ENCODE data around the gene ARHGAP45.

GRCh38 chr19:1060689-1061088, 6.3 kb upstream of the ARHGAP45 start:
- TF ChIP-seq CTCF (IDR thresholded peaks at IDR 0.05; ENCODE audit: control extremely low read depth in 1 of 3, insufficient read depth in 1 of 3, low read depth in 1 of 3, low read length in 3 of 3) (no peak), KDM1A (IDR thresholded peaks at IDR 0.05; ENCODE audit: borderline replicate concordance, low read length) (no peak), YY1 (IDR thresholded peaks at IDR 0.05; ENCODE audit: low read depth, low read length) (no peak), CREB1 (IDR thresholded peaks at IDR 0.05) (no peak), HDAC6 (IDR thresholded peaks at IDR 0.05; ENCODE audit: low read depth, low read length) (no peak), USF2 (IDR thresholded peaks at IDR 0.05; ENCODE audit: low read length) (no peak), GABPA (IDR thresholded peaks at IDR 0.05; ENCODE audit: borderline replicate concordance, insufficient read depth, low read length) (no peak), SUZ12 (IDR thresholded peaks at IDR 0.05; ENCODE audit: low read length) (no peak), SIX5 (IDR thresholded peaks at IDR 0.05; ENCODE audit: low read depth, low read length) (no peak), MAX (IDR thresholded peaks at IDR 0.05) (no peak), EP300 (IDR thresholded peaks at IDR 0.05; ENCODE audit: borderline replicate concordance in 1 of 2, low read depth in 2 of 2, low read length in 2 of 2) (no peak), EZH2 (IDR thresholded peaks at IDR 0.05; ENCODE audit: low read depth, low read length, severe bottlenecking) (no peak), SP1 (IDR thresholded peaks at IDR 0.05; ENCODE audit: low read depth, low read length) (no peak), BCL11A (IDR thresholded peaks at IDR 0.05; ENCODE audit: low read depth in 2 of 2, low read length in 2 of 2) (no peak)
